KMS-11 (cell line): Measurements from ENCODE around the gene ZBTB20.

ENCODE experiments used
- H2AFZ ChIP-seq: fragments of 200-600 bp; sonication (generic); 2 replicates; pipeline ENCODE4 v1.6.1; 2016; ENCODE audit warnings: antibody characterized with exemption, mixed run types, low read depth
- H3K27ac ChIP-seq: fragments of 200-600 bp; sonication (generic); 2 replicates; pipeline ENCODE4 v1.6.1; 2016; ENCODE audit warnings: mild to moderate bottlenecking, mixed run types
- H3K27me3 ChIP-seq: fragments of 200-600 bp; sonication (generic); 2 replicates; pipeline ENCODE4 v1.6.1; 2017; ENCODE audit warnings: mild to moderate bottlenecking, low read depth, mixed run types, moderate library complexity; ENCODE audit not compliant: insufficient read depth
- H3K36me3 ChIP-seq: fragments of 200-600 bp; sonication (generic); 2 replicates; pipeline ENCODE4 v1.6.1; 2017; ENCODE audit warnings: mild to moderate bottlenecking, mixed run types; ENCODE audit not compliant: insufficient read depth
- H3K4me1 ChIP-seq: fragments of 200-600 bp; sonication (generic); 2 replicates; pipeline ENCODE4 v1.6.1; 2016; ENCODE audit warnings: mild to moderate bottlenecking, low read depth, mixed run types; ENCODE audit not compliant: poor library complexity, severe bottlenecking
- H3K4me2 ChIP-seq: fragments of 200-600 bp; sonication (generic); 2 replicates; pipeline ENCODE4 v1.7.0; 2016; ENCODE audit warnings: mild to moderate bottlenecking, mixed run types
- H3K4me3 ChIP-seq: fragments of 200-600 bp; sonication (generic); IDR thresholded peaks from 2 replicates; pipeline ENCODE4 v1.6.1; 2017; ENCODE audit warnings: low read depth, low read length, mixed read lengths; ENCODE audit not compliant: insufficient read depth
- H3K79me2 ChIP-seq: fragments of 200-600 bp; sonication (generic); 2 replicates; pipeline ENCODE4 v1.6.1; 2016; ENCODE audit warnings: low read depth, mixed run types; ENCODE audit not compliant: insufficient read depth
- H3K9ac ChIP-seq: fragments of 200-600 bp; sonication (generic); 2 replicates; pipeline ENCODE4 v1.6.1; 2016; ENCODE audit warnings: mild to moderate bottlenecking, mixed run types
- H4K20me1 ChIP-seq: fragments of 200-600 bp; sonication (generic); 2 replicates; pipeline ENCODE4 v1.6.1; 2016; ENCODE audit warnings: mild to moderate bottlenecking, mixed run types; ENCODE audit not compliant: insufficient read depth
- TF ChIP-seq, protein P1 (sequence below): fragments of 200-600 bp; sonication (generic); conservative IDR thresholded peaks from 2 replicates; pipeline ENCODE4 v1.6.1; 2017; ENCODE audit warnings: low read depth, mild to moderate bottlenecking, antibody characterized with exemption, low read length, moderate library complexity, mixed read lengths

ZBTB20 gene

DNA sequence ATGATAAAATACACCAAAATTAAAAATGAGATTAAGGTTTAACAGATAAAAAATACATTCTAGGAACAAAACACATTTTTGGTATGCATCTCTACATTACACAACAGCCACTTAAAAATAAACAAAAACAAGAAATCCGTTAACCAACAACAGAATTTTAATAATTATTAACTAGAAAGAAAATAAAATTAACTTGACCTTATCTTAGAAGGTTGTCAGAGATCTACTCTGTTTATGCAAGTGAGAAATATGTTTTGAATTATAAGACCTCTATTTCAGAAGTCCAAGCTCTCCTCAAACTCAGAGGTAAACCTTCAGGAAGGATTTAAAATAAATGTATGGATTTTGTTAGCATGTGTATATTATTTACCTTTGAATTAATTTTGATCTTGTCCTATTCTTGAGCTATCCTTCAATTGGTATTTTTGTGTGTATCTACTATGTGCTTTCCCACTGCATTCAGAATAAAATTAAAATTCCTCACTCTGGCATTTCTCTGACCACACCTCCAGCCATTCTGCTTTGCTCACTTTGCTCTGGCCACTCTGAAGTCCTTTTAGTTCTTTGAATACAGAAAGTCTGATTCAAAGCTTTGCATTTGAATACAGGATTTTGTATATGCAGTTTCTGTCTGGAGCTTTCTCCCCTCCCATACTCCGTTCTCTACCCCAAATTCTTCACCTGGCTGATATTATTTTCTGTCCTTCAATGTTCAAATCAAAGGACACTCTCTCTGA is 352.0 kb downstream of the ZBTB20 start:
- TF ChIP-seq, protein P1, sequence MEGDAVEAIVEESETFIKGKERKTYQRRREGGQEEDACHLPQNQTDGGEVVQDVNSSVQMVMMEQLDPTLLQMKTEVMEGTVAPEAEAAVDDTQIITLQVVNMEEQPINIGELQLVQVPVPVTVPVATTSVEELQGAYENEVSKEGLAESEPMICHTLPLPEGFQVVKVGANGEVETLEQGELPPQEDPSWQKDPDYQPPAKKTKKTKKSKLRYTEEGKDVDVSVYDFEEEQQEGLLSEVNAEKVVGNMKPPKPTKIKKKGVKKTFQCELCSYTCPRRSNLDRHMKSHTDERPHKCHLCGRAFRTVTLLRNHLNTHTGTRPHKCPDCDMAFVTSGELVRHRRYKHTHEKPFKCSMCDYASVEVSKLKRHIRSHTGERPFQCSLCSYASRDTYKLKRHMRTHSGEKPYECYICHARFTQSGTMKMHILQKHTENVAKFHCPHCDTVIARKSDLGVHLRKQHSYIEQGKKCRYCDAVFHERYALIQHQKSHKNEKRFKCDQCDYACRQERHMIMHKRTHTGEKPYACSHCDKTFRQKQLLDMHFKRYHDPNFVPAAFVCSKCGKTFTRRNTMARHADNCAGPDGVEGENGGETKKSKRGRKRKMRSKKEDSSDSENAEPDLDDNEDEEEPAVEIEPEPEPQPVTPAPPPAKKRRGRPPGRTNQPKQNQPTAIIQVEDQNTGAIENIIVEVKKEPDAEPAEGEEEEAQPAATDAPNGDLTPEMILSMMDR, result no peak
- no peak overlapping the region for H3K9ac ChIP-seq
- no peak overlapping the region for H2AFZ ChIP-seq
- H3K27ac ChIP-seq, result no peak overlapping the region
- no peaks in the 10 kb centered on the region for H4K20me1 ChIP-seq
- no peaks in the 10 kb centered on the region for H3K4me1 ChIP-seq
- no peaks in the 10 kb centered on the region for H3K36me3 ChIP-seq
- H3K79me2 ChIP-seq, result no peaks in the 10 kb centered on the region
- no peak overlapping the region for H3K4me2 ChIP-seq
- no peaks in the 10 kb centered on the region for H3K27me3 ChIP-seq
- no peak overlapping the region for H3K4me3 ChIP-seq

DNA sequence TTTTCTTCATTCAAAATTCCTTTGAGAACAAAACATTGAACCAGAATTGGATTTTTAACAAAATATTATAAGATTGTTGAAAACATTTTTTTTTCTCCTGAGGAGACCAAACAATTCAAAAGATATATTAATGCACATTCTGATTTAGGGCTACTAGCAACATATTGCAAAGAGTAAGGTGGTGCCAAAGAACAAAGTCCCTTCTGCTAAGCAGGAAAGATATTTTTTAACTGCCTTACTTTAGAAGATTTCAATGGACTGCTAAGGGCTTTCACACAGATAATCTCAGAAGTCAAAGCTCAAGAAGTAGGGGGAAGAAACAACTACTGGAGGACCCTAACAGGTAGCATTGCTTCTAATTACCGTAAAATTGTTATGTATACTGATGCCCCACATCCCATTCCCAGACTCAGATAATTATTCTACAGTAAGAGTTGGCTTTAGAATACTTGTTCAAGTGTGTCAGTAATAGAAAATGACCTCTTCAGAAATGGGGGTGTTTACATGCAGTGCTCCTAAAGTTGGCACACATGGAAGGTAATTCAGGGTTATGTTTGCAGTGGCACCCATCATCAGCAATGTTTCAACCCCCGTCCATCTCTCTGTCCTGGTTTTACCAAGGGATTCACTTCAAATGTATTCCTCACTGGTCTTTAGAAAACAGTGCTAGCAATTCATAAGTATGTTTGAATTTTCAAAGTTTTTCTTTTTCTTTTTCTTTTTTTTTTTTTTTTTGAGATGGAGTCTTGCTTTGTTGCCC is 354.7 kb downstream of the ZBTB20 start:
- Histone ChIP-seq H3K4me1 (peaks cover 3% of the 10 kb centered on the region), H4K20me1 (no peaks in the 10 kb centered on the region), H3K27ac (no peak overlapping the region), H3K36me3 (no peaks in the 10 kb centered on the region), H3K9ac (no peak overlapping the region), H3K79me2 (no peaks in the 10 kb centered on the region), H3K27me3 (no peaks in the 10 kb centered on the region), H3K4me3 (no peak overlapping the region), H2AFZ (no peak overlapping the region), H3K4me2 (no peak overlapping the region)
- TF ChIP-seq, protein P1, result no peak

GRCh38 chr3:114790752-114791151 is 356.3 kb downstream of the ZBTB20 start:
- Histone ChIP-seq H3K36me3 (no peaks in the 10 kb centered on the region), H3K4me1 (peaks cover 3% of the 10 kb centered on the region), H3K9ac (no peak overlapping the region), H3K79me2 (no peaks in the 10 kb centered on the region), H4K20me1 (no peaks in the 10 kb centered on the region), H3K27ac (no peak overlapping the region), H3K27me3 (no peaks in the 10 kb centered on the region), H3K4me2 (no peak overlapping the region), H2AFZ (no peak overlapping the region), H3K4me3 (no peak overlapping the region)
- TF ChIP-seq, protein P1, result no peak

- H4K20me1 ChIP-seq, result no peaks in the 10 kb centered on the region
- H3K36me3 ChIP-seq, result no peaks in the 10 kb centered on the region
- H2AFZ ChIP-seq, result no peak overlapping the region
- H3K4me2 ChIP-seq, result no peak overlapping the region
- H3K27ac ChIP-seq, result no peak overlapping the region
- H3K79me2 ChIP-seq, result no peaks in the 10 kb centered on the region
- H3K4me1 ChIP-seq, result peaks cover 3% of the 10 kb centered on the region
- no peak overlapping the region for H3K9ac ChIP-seq
- no peak overlapping the region for H3K4me3 ChIP-seq
- no peaks in the 10 kb centered on the region for H3K27me3 ChIP-seq
- TF ChIP-seq, protein P1, result no peak
Observed at GRCh38 chr3:114789803-114790202, 357.3 kb downstream of the ZBTB20 start.
